ENCODE measurements around the gene NAPG.
"Not testable (repeated sequence)": the region's sequence is repeated elsewhere in the genome, so short reads cannot be mapped to it uniquely, and the experiment has no call there.

The NAPG gene

GRCh38 chr18:10533111-10533510 lies 7.3 kb downstream of the NAPG start:
- H3K36me3 Mint-ChIP-seq (ENCODE audit: insufficient read depth), result peaks cover 13% of the 10 kb centered on the region
- H3K27ac Mint-ChIP-seq (ENCODE audit: low read depth), result no peak overlapping the region
- H3K4me1 Mint-ChIP-seq, result peaks cover 28% of the 10 kb centered on the region
- H3K27me3 Mint-ChIP-seq, result no peaks in the 10 kb centered on the region
- ATAC-seq (replicated peaks; ENCODE audit: extremely low read depth, poor library complexity, severe bottlenecking), result no peak
- no peak overlapping the region for H3K4me3 Mint-ChIP-seq
- H3K9me3 Mint-ChIP-seq, result no peaks in the 10 kb centered on the region
- no peak for DNase-seq (ENCODE audit: low spot score in 2 of 2)

DNA sequence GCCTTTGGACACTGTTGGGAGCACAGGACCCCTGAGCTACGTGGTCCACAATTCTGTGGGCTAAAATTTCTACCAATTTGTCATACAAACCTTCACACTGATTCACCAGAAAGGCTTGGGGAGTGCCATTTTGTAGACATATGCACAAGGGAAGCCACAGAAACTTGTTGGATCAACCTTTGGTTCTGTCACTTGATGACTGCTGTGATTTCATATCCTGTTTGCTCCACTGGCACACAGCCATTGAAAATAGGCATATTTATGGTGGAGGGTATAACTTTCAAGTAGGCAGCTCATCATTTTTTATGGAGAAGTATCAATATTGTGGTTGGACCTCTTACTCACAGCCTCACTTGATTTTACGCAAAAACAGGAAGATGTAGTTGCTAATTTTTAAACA lies 10.5 kb downstream of the NAPG start:
- Mint-ChIP-seq H3K4me3 (no peak overlapping the region), H3K36me3 (ENCODE audit: insufficient read depth) (peaks cover 36% of the 10 kb centered on the region), H3K4me1 (peaks cover 5% of the 10 kb centered on the region), H3K9me3 (no peaks in the 10 kb centered on the region), H3K27me3 (no peaks in the 10 kb centered on the region), H3K27ac (ENCODE audit: low read depth) (no peak overlapping the region)
- DNase-seq (ENCODE audit: low spot score in 2 of 2), result no peak
- no peak for ATAC-seq (replicated peaks; ENCODE audit: extremely low read depth, poor library complexity, severe bottlenecking)

- Mint-ChIP-seq H3K4me3 (no peak overlapping the region), H3K9me3 (no peaks in the 10 kb centered on the region), H3K27ac (ENCODE audit: low read depth) (no peak overlapping the region), H3K36me3 (ENCODE audit: insufficient read depth) (peaks cover 46% of the 10 kb centered on the region), H3K4me1 (peaks cover 5% of the 10 kb centered on the region), H3K27me3 (no peaks in the 10 kb centered on the region)
- no peak for ATAC-seq (replicated peaks; ENCODE audit: extremely low read depth, poor library complexity, severe bottlenecking)
- DNase-seq (ENCODE audit: low spot score in 2 of 2), result no peak
Observed at GRCh38 chr18:10537765-10538164, 11.9 kb downstream of the NAPG start.

DNA sequence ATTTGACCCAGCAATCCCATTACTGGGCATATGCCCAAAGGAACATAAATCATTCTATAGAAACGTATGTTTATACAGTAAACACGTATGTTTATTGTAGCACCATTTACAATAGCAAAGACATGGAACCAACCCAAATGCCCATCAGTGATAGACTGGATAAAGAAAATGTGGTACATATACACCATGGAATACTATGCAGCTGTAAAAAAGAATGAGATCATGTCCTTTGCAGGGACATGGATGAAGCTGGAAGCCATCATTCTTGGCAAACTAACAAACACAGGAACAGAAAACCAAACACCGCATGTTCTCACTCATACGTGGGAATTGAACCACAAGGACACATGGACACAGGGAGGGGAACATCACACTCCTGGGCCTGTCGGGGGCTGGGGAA lies 13.3 kb downstream of the NAPG start:
- not testable (repeated sequence) for DNase-seq (ENCODE audit: low spot score in 2 of 2); ATAC-seq (replicated peaks; ENCODE audit: extremely low read depth, poor library complexity, severe bottlenecking); H3K9me3 Mint-ChIP-seq; H3K27me3 Mint-ChIP-seq; H3K27ac Mint-ChIP-seq (ENCODE audit: low read depth); H3K4me3 Mint-ChIP-seq; H3K4me1 Mint-ChIP-seq
- peaks cover 47% of the 10 kb centered on the region for H3K36me3 Mint-ChIP-seq (ENCODE audit: insufficient read depth)

DNA sequence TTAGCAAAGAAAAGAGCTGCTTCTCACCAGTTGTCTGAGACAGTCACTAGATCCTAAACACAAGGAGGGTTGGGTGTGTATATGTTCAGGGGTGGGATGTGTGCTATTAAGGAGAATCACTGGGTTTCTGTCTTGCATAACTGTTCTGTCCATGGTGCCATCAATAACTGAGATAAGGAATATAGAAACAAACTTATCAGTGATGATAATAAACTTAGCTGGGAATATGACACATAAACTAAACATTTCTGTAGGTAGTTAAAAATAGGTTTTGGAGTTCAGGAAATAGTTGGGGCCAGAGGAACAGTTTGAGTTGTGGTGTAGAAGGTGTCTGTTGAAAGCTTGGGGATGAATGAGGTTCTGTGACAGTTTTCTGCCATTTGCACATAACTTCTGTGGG lies 17.4 kb downstream of the NAPG start:
- H3K9me3 Mint-ChIP-seq, result no peaks in the 10 kb centered on the region
- no peak overlapping the region for H3K4me3 Mint-ChIP-seq
- peaks cover 60% of the 10 kb centered on the region for H3K36me3 Mint-ChIP-seq (ENCODE audit: insufficient read depth)
- no peak overlapping the region for H3K27ac Mint-ChIP-seq (ENCODE audit: low read depth)
- H3K4me1 Mint-ChIP-seq, result no peaks in the 10 kb centered on the region
- no peak for ATAC-seq (replicated peaks; ENCODE audit: extremely low read depth, poor library complexity, severe bottlenecking)
- DNase-seq (ENCODE audit: low spot score in 2 of 2), result no peak
- no peaks in the 10 kb centered on the region for H3K27me3 Mint-ChIP-seq

GRCh38 chr18:10544093-10544748 lies 18.4 kb downstream of the NAPG start:
- no peak overlapping the region for H3K4me3 Mint-ChIP-seq
- peaks cover 60% of the 10 kb centered on the region for H3K36me3 Mint-ChIP-seq (ENCODE audit: insufficient read depth)
- ATAC-seq (replicated peaks; ENCODE audit: extremely low read depth, poor library complexity, severe bottlenecking) (no peak), DNase-seq (ENCODE audit: low spot score in 2 of 2) (no peak)
- no peaks in the 10 kb centered on the region for H3K4me1 Mint-ChIP-seq
- no peak overlapping the region for H3K27ac Mint-ChIP-seq (ENCODE audit: low read depth)
- H3K27me3 Mint-ChIP-seq, result no peaks in the 10 kb centered on the region
- no peaks in the 10 kb centered on the region for H3K9me3 Mint-ChIP-seq

DNA sequence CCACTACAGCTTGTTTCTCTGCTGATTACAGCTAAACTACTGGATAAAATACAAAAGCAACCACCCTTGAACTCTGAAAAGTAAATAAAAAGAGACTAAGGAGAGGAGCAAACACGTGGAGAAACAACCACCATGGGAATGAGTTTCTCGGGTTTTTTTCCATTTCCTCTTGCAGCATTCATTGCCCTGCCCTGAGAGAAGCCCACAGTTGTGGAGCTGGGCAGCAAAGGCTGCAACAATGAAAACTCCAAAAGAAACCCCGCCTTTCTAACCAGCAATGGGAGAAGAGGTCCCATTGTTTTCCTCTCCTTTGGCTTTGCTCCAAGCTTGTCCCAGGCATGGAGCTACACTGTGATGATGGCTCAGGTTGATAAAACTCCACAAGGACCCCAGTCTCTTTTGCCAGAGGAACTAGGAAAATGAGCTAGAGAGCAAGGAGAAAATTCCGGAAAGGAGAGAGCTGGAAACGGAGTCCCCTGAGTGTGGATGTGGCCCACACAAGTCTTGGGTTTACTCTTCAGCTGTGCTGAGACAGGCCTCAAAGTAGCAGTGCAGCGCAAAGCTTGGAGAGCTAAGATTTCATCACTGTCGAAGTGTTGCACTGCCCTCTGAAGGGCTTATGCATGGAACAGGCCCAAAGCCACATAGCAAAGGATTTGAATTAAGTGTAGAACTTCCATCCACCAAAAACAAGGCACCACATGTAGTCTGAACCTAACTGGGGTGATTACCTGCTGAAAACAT lies 20.9 kb downstream of the NAPG start:
- Mint-ChIP-seq H3K36me3 (ENCODE audit: insufficient read depth) (peaks cover 67% of the 10 kb centered on the region), H3K4me3 (no peak overlapping the region)

GRCh38 chr18:10552226-10552625 lies 26.4 kb downstream of the NAPG start:
- no peaks in the 10 kb centered on the region for H3K4me1 Mint-ChIP-seq
- H3K4me3 Mint-ChIP-seq, result no peak overlapping the region
- DNase-seq (ENCODE audit: low spot score in 2 of 2), result no peak
- H3K36me3 Mint-ChIP-seq (ENCODE audit: insufficient read depth), result peaks cover 77% of the 10 kb centered on the region
- no peak for ATAC-seq (replicated peaks; ENCODE audit: extremely low read depth, poor library complexity, severe bottlenecking)
- no peak overlapping the region for H3K27ac Mint-ChIP-seq (ENCODE audit: low read depth)
- H3K27me3 Mint-ChIP-seq, result no peaks in the 10 kb centered on the region
- H3K9me3 Mint-ChIP-seq, result no peaks in the 10 kb centered on the region

More for the DNA sequence above, 20.9 kb downstream of the NAPG start:
- Mint-ChIP-seq H3K27ac (ENCODE audit: low read depth) (peak overlapping the region; percentile 61), H3K9me3 (no peaks in the 10 kb centered on the region), H3K4me1 (no peaks in the 10 kb centered on the region), H3K27me3 (no peaks in the 10 kb centered on the region)
- DNase-seq (ENCODE audit: low spot score in 2 of 2), result no peak
- no peak for ATAC-seq (replicated peaks; ENCODE audit: extremely low read depth, poor library complexity, severe bottlenecking)

- not testable (repeated sequence) for ATAC-seq (replicated peaks; ENCODE audit: extremely low read depth, poor library complexity, severe bottlenecking); DNase-seq (ENCODE audit: low spot score in 2 of 2); H3K27me3 Mint-ChIP-seq; H3K4me3 Mint-ChIP-seq; H3K27ac Mint-ChIP-seq (ENCODE audit: low read depth); H3K9me3 Mint-ChIP-seq
- peaks cover 42% of the 10 kb centered on the region for H3K36me3 Mint-ChIP-seq (ENCODE audit: insufficient read depth)
- peaks cover 11% of the 10 kb centered on the region for H3K4me1 Mint-ChIP-seq
Observed at GRCh38 chr18:10556251-10556650, 30.4 kb downstream of the NAPG start.

GRCh38 chr18:10557085-10557677 lies 31.4 kb downstream of the NAPG start:
- no peak overlapping the region for H3K27ac Mint-ChIP-seq (ENCODE audit: low read depth)
- peaks cover 11% of the 10 kb centered on the region for H3K4me1 Mint-ChIP-seq

DNA sequence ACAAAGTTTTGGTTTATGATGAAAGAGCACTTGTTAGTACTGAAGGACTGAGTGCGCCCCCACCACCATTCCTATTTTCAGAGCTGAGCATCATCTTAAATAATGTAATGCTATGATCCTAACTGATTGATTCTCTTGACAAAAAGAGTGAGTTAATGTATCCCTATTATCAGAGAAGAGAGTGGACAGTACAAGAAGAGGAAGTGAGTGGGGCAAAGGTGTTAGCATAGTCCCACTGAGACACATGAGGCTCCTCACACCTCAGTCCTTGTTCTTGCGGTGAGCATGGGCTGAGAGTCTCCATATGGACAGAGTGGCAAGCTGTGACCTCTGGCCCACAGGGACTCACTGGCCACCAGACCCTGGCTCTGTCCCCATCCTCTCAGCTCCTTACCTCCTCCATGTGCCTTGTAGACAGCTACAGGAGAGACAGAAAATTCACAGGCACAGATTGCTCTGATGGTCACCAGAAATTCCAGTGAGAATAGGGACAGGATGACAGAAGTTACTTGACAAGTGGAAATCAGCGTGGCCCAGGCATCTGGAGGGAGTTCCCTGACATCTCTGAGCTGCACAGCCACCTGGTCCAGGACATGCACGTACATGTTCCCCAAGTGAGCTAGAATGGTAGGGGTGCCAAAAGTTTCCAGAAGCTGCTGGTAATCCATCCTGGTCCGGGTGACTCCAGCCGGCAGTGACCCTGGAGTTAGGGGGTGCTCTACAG lies 32.6 kb downstream of the NAPG start:
- DNase-seq (ENCODE audit: low spot score in 2 of 2), result no peak
- no peak overlapping the region for H3K4me3 Mint-ChIP-seq
- peaks cover 22% of the 10 kb centered on the region for H3K36me3 Mint-ChIP-seq (ENCODE audit: insufficient read depth)
- H3K4me1 Mint-ChIP-seq, result peaks cover 11% of the 10 kb centered on the region
- H3K27ac Mint-ChIP-seq (ENCODE audit: low read depth), result no peak overlapping the region
- H3K9me3 Mint-ChIP-seq, result no peaks in the 10 kb centered on the region
- no peak for ATAC-seq (replicated peaks; ENCODE audit: extremely low read depth, poor library complexity, severe bottlenecking)
- no peaks in the 10 kb centered on the region for H3K27me3 Mint-ChIP-seq

More at GRCh38 chr18:10557085-10557677, 31.4 kb downstream of the NAPG start:
- no peak overlapping the region for H3K4me3 Mint-ChIP-seq
- no peak for DNase-seq (ENCODE audit: low spot score in 2 of 2)
- H3K9me3 Mint-ChIP-seq, result no peaks in the 10 kb centered on the region
- H3K27me3 Mint-ChIP-seq, result no peaks in the 10 kb centered on the region
- no peak for ATAC-seq (replicated peaks; ENCODE audit: extremely low read depth, poor library complexity, severe bottlenecking)
- H3K36me3 Mint-ChIP-seq (ENCODE audit: insufficient read depth), result peaks cover 33% of the 10 kb centered on the region

DNA sequence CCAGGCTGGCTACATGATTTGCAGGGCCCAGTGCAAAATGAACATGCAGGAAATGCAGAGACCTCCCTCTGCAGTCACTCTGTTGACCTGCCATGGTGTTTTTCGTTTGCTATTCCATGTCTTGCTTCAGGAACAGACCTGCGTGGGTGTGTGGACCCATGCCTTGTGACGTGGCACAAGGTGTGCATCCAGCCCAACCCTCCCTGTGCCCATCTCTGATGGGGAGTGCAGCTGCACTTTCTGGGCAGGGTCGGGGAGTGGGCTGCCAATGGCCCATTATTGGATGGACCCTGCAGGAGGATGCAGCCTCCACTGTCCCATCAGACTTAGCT lies 33.1 kb downstream of the NAPG start:
- Mint-ChIP-seq H3K4me3 (no peak overlapping the region), H3K27ac (ENCODE audit: low read depth) (no peak overlapping the region), H3K4me1 (peaks cover 11% of the 10 kb centered on the region), H3K27me3 (no peaks in the 10 kb centered on the region), H3K9me3 (no peaks in the 10 kb centered on the region), H3K36me3 (ENCODE audit: insufficient read depth) (peaks cover 21% of the 10 kb centered on the region)
- no peak for ATAC-seq (replicated peaks; ENCODE audit: extremely low read depth, poor library complexity, severe bottlenecking)
- DNase-seq (ENCODE audit: low spot score in 2 of 2), result no peak

Data from central memory CD8-positive, alpha-beta T cell (primary cell).